KG1 (cell line): Measurements from ENCODE around the gene CAPN14.

Source experiments
- DNase-seq: peaks from one replicate; lab custom pipeline; 2025; lab: John Stamatoyannopoulos, UW

Gene CAPN14

GRCh38 chr2:31217465-31218200 lies at the start of gene CAPN14:
CAPN14 (minus strand) TSS chr2:31217515; CDS start chr2:31205447, 12,068 bp downstream.
- DNase-seq = no peak

GRCh38 chr2:31266804-31267203 lies 49.5 kb upstream of the CAPN14 start:
- DNase-seq = no peak

GRCh38 chr2:31265234-31265633 lies 47.9 kb upstream of the CAPN14 start:
- DNase-seq = no peak

GRCh38 chr2:31263636-31264190 lies 46.4 kb upstream of the CAPN14 start:
- no peak for DNase-seq

- no peak for DNase-seq
Measured at GRCh38 chr2:31260870-31261269, 43.6 kb upstream of the CAPN14 start.

- no peak for DNase-seq
Measured at GRCh38 chr2:31259075-31259474, 41.8 kb upstream of the CAPN14 start.

GRCh38 chr2:31258351-31258750 lies 41.0 kb upstream of the CAPN14 start:
- no peak for DNase-seq

GRCh38 chr2:31256611-31257382 lies 39.5 kb upstream of the CAPN14 start:
- DNase-seq = no peak

GRCh38 chr2:31255911-31256571 lies 38.7 kb upstream of the CAPN14 start:
- no peak for DNase-seq

GRCh38 chr2:31254237-31255203 lies 37.2 kb upstream of the CAPN14 start:
- no peak for DNase-seq

- DNase-seq = no peak
Measured at GRCh38 chr2:31253356-31254131, 36.2 kb upstream of the CAPN14 start.

- no peak for DNase-seq
Measured at GRCh38 chr2:31251851-31252250, 34.5 kb upstream of the CAPN14 start.

GRCh38 chr2:31251018-31251417 lies 33.7 kb upstream of the CAPN14 start:
- DNase-seq = no peak

GRCh38 chr2:31249009-31249690 lies 31.8 kb upstream of the CAPN14 start:
- DNase-seq = no peak

GRCh38 chr2:31248139-31248538 lies 30.8 kb upstream of the CAPN14 start:
- no peak for DNase-seq

GRCh38 chr2:31247711-31248110 lies 30.4 kb upstream of the CAPN14 start:
- DNase-seq = no peak

GRCh38 chr2:31246184-31246852 lies 29.0 kb upstream of the CAPN14 start:
- no peak for DNase-seq

GRCh38 chr2:31244101-31244500 lies 26.8 kb upstream of the CAPN14 start:
- no peak for DNase-seq

GRCh38 chr2:31243053-31243452 lies 25.7 kb upstream of the CAPN14 start:
- DNase-seq = no peak
